GM12878 (cell line): ENCODE results near the gene DPP4. TPM values are rescaled to one million over a fixed set of nuclear protein-coding genes. Genes with fewer than 3 reads are reported as not detected.

Experiments used
- ATAC-seq: fragments of 200-7000 bp; cut with Tn5 transposase; 3 replicates; pipeline ENCODE4 v1.9.1; 2020; ENCODE audit warnings: mild to moderate bottlenecking, moderate library complexity
- BruUV-seq: library from RNA; stranded (reverse); fragments of 400-500 nt; replicated peaks from 2 replicates; lab custom pipeline; 2021; lab: Mats Ljungman, UMichigan
- CTCF ChIA-PET: fragments of 300-600 bp; sonication (Branson Sonifier 250); formaldehyde crosslinking; extraction: SDS; loops from one replicate; lab custom pipeline; 2021; ENCODE audit warnings: inconsistent platforms; lab: Yijun Ruan, JAX
- POLR2A ChIA-PET: fragments of 350-600 bp; formaldehyde crosslinking; extraction: SDS; loops from one replicate; lab custom pipeline; 2021; ENCODE audit warnings: inconsistent platforms; lab: Charles Lee
- RAD21 ChIA-PET: fragments of 300-600 bp; sonication (Branson Sonifier 250); formaldehyde crosslinking; loops from one replicate; lab custom pipeline; 2023; ENCODE audit warnings: antibody characterized with exemption; ENCODE audit not compliant: unreplicated experiment; lab: Charles Lee
- SMC1A ChIA-PET: fragments of 300-600 bp; sonication (Branson Sonifier 250); formaldehyde crosslinking; loops from one replicate; lab custom pipeline; 2023; ENCODE audit not compliant: unreplicated experiment, uncharacterized antibody; lab: Charles Lee
- DNase-seq: peaks from one replicate; pipeline ENCODE4 v3.0.0-alpha.2; 2011; ENCODE audit warnings: low read depth, low spot score
- FAIRE-seq: peaks from 3 replicates; lab custom pipeline; 2011; peaks lifted over from hg19 to GRCh38; lab: Jason Lieb, UNC
- H2AFZ ChIP-seq: 2 replicates; pipeline ENCODE4 v1.6.0; 2011; ENCODE audit warnings: low read depth, low read length, control low read depth; ENCODE audit not compliant: control insufficient read depth
- H3K27ac ChIP-seq: 2 replicates; pipeline ENCODE4 v1.5.1; 2011; ENCODE audit warnings: control low read depth; ENCODE audit not compliant: control insufficient read depth, insufficient read depth
- H3K27me3 ChIP-seq, 2 experiments: replicated peaks in 1 of 2; 2 replicates each; pipeline versions ENCODE4 v1.6.0 to v1.6.1; 2011; ENCODE audit warnings: low read length in 1 of 2; ENCODE audit not compliant: control insufficient read depth in 2 of 2, insufficient read depth in 2 of 2
- H3K36me3 ChIP-seq, 2 experiments: 2 replicates each; pipeline ENCODE4 v1.5.1; 2011; ENCODE audit warnings: low read length in 1 of 2; ENCODE audit not compliant: control insufficient read depth in 2 of 2, insufficient read depth in 2 of 2
- H3K4me1 ChIP-seq: 2 replicates; pipeline ENCODE4 v1.6.1; 2011; ENCODE audit warnings: mild to moderate bottlenecking, low read length, moderate library complexity, mixed read lengths; ENCODE audit not compliant: control insufficient read depth, insufficient read depth
- H3K4me2 ChIP-seq: 2 replicates; pipeline ENCODE4 v1.6.0; 2011; ENCODE audit warnings: control low read depth; ENCODE audit not compliant: control insufficient read depth, insufficient read depth
- H3K4me3 ChIP-seq: fragments of 200-600 bp; sonication (generic); 2 replicates; pipeline ENCODE4 v1.5.1; 2016
- H3K79me2 ChIP-seq: 2 replicates; pipeline ENCODE4 v1.6.0; 2011; ENCODE audit warnings: low read length; ENCODE audit not compliant: control insufficient read depth, insufficient read depth
- H3K9ac ChIP-seq: 2 replicates; pipeline ENCODE4 v1.8.0; 2011; ENCODE audit warnings: low read length, control low read depth, mixed read lengths; ENCODE audit not compliant: control insufficient read depth, insufficient read depth
- H3K9me3 ChIP-seq: replicated peaks from 3 replicates; pipeline ENCODE4 v1.5.1; 2011; ENCODE audit warnings: mild to moderate bottlenecking, low read length; ENCODE audit not compliant: control insufficient read depth, insufficient read depth
- H4K20me1 ChIP-seq: 2 replicates; pipeline ENCODE4 v1.6.0; 2011; ENCODE audit not compliant: control insufficient read depth, insufficient read depth
- ATF3 ChIP-seq: IDR thresholded peaks from 2 replicates; pipeline ENCODE4 v1.6.1; 2011; ENCODE audit warnings: low read depth, mild to moderate bottlenecking, low read length, moderate library complexity, borderline replicate concordance; ENCODE audit errors: extremely low read depth
- BMI1 ChIP-seq: fragments of 450-650 bp; IDR thresholded peaks from 2 replicates; pipeline ENCODE4 v1.6.1; 2016; ENCODE audit warnings: mild to moderate bottlenecking, moderate library complexity, borderline replicate concordance
- CBX3 ChIP-seq: fragments of 200-600 bp; sonication (generic); IDR thresholded peaks from 2 replicates; pipeline ENCODE4 v1.6.1; 2016; ENCODE audit warnings: low read depth, borderline replicate concordance
- CHD2 ChIP-seq: IDR thresholded peaks from 2 replicates; pipeline ENCODE4 v1.6.1; 2011; ENCODE audit warnings: low read depth, low read length, improper control_type of control experiment, borderline replicate concordance
- CUX1 ChIP-seq: IDR thresholded peaks from 2 replicates; pipeline ENCODE4 v1.6.1; 2012; ENCODE audit warnings: improper control_type of control experiment, low read depth, low read length; ENCODE audit not compliant: insufficient replicate concordance
- ELK1 ChIP-seq: IDR thresholded peaks from 2 replicates; pipeline ENCODE4 v1.6.1; 2012; ENCODE audit warnings: low read depth, low read length, improper control_type of control experiment
- IRF5 ChIP-seq: fragments of 450-650 bp; IDR thresholded peaks from 2 replicates; pipeline ENCODE4 v1.6.1; 2017; ENCODE audit warnings: borderline replicate concordance
- KDM1A ChIP-seq: fragments of 200-600 bp; sonication (generic); IDR thresholded peaks from 2 replicates; pipeline ENCODE4 v1.6.1; 2016; ENCODE audit warnings: borderline replicate concordance
- MTA2 ChIP-seq: fragments of 450-650 bp; IDR thresholded peaks from 2 replicates; pipeline ENCODE4 v1.6.1; 2016; ENCODE audit warnings: low read depth, mild to moderate bottlenecking, moderate library complexity
- RUNX3 ChIP-seq: IDR thresholded peaks from 2 replicates; pipeline ENCODE4 v1.6.1; 2012; ENCODE audit warnings: low read length, inconsistent platforms
- SPI1 ChIP-seq: IDR thresholded peaks from 2 replicates; pipeline ENCODE4 v1.6.1; 2011; ENCODE audit warnings: low read depth, mild to moderate bottlenecking, low read length, moderate library complexity, borderline replicate concordance; ENCODE audit not compliant: insufficient read depth
- WGBS: methylation state at CpG from one replicate; pipeline ENCODE4 v1.1.6; 2016; ENCODE audit warnings: low lambda C conversion rate; ENCODE audit not compliant: insufficient replicate concordance, insufficient coverage; ENCODE audit errors: missing lambda C conversion rate; 5-methylcytosine and 5-hydroxymethylcytosine counted together
- in situ Hi-C: fragments of 300-500 bp; cut with MboI; formaldehyde crosslinking; loops from 9 replicates; pipeline ENCODE4 v1.14.3; 2018; ENCODE audit warnings: mixed read lengths
- intact Hi-C: fragments of 100-400 bp; cut with micrococcal nuclease; formaldehyde crosslinking; loops from one replicate; pipeline ENCODE4 v1.14.2; 2022; ENCODE audit not compliant: unreplicated experiment
- polyA plus RNA-seq, 11 experiments: library from polyadenylated mRNA; depleted of rRNA in 4 of 11; unstranded in 6 of 11; stranded (reverse) in 5 of 11; fragments of >200 nt; fragmentation: Nextera tagmentation in 4 of 11; fragmentation: Illumina TruSeq in 1 of 11; extraction: Ambion mirVana in 4 of 11; extraction: Trizol in 1 of 11; gene quantifications; 1 replicate in 1 of 11; 2 replicates in 10 of 11; pipeline versions ENCODE4 v1.2.1 to v1.2.3, GENCODE V29; 2011 to 2016; ENCODE audit warnings: inconsistent platforms in 2 of 11, missing spikeins in 2 of 11, low read depth in 1 of 11
- total RNA-seq, 4 experiments: library from RNA; depleted of rRNA in 3 of 4; stranded (reverse); fragments of >200 nt in 3 of 4; fragmentation: Illumina TruSeq in 1 of 4; extraction: Trizol in 1 of 4; gene quantifications; 2 replicates each; pipeline versions ENCODE4 v1.2.1 to v1.2.3, GENCODE V29; 2013 to 2021
- TF ChIP-seq, protein P1 (sequence below), 3 experiments: IDR thresholded peaks in 2 of 3; conservative IDR thresholded peaks in 1 of 3; 2 replicates each; pipeline ENCODE4 v1.5.1; 2011; ENCODE audit warnings: low read depth in 3 of 3, low read length in 3 of 3, mild to moderate bottlenecking in 3 of 3, control low read depth in 2 of 3, moderate library complexity in 2 of 3, inconsistent platforms in 1 of 3, mixed read lengths in 1 of 3; ENCODE audit not compliant: control insufficient read depth in 2 of 3, insufficient read depth in 1 of 3; ENCODE audit errors: extremely low read depth in 1 of 3

DPP4 gene
- total and polyA plus RNA-seq, 10 of the 15 experiments (the other 5 are each of a cell fraction or from before 2014, with no cell fraction given), result 4.1 to 11.4 (median 9.3) TPM

GRCh38 chr2:161979490-161979889, 94.5 kb downstream of the DPP4 start:
- intact Hi-C loops, result no loop called here
- CTCF ChIA-PET, result interaction anchor here (1.2 kb wide), 1 partner anchor 33 kb away, joined by 4 read pairs; no protein-coding TSS in a partner anchor
- BruUV-seq, result no TSS peak

More at GRCh38 chr2:161979490-161979889, 94.5 kb downstream of the DPP4 start:
- H2AFZ ChIP-seq, result no peak overlapping the region
- no peak overlapping the region for H3K4me2 ChIP-seq
- POLR2A ChIA-PET, result no interaction called here
- WGBS, result 0% methylated on average over 2 of the region's 2 CpGs
- no peaks in the 10 kb centered on the region for H3K36me3 ChIP-seq
- H3K4me3 ChIP-seq, result no peak overlapping the region
- no peaks in the 10 kb centered on the region for H3K4me1 ChIP-seq
- no peaks in the 10 kb centered on the region for H3K9me3 ChIP-seq
- H3K27ac ChIP-seq, result no peak overlapping the region
- RAD21 ChIA-PET, result no interaction called here
- no peak overlapping the region for H3K9ac ChIP-seq
- no peaks in the 10 kb centered on the region for H3K79me2 ChIP-seq
- no peak for FAIRE-seq
- no peak for DNase-seq
- in situ Hi-C loops, result no loop called here
- H4K20me1 ChIP-seq, result no peaks in the 10 kb centered on the region
- SMC1A ChIA-PET, result interaction anchor here (1.5 to 2.5 kb wide), 2 partner anchors 34 to 146 kb away, joined by 4 to 7 read pairs; no protein-coding TSS in a partner anchor
- ATAC-seq, result peak; percentile 68
- H3K27me3 ChIP-seq, result no peaks in the 10 kb centered on the region
- TF ChIP-seq ELK1 (no peak), KDM1A (no peak), RUNX3 (peak; percentile 60; the same call in 1 of the 2 replicates), CBX3 (no peak), BMI1 (no peak), CHD2 (no peak), CUX1 (no peak), MTA2 (0 out of 2 replicates have a peak, but pooled peaks have one; percentile 20), SPI1 (peak; percentile 44; the same call in 1 of the 2 replicates), ATF3 (no peak), IRF5 (no peak)
- TF ChIP-seq, protein P1, sequence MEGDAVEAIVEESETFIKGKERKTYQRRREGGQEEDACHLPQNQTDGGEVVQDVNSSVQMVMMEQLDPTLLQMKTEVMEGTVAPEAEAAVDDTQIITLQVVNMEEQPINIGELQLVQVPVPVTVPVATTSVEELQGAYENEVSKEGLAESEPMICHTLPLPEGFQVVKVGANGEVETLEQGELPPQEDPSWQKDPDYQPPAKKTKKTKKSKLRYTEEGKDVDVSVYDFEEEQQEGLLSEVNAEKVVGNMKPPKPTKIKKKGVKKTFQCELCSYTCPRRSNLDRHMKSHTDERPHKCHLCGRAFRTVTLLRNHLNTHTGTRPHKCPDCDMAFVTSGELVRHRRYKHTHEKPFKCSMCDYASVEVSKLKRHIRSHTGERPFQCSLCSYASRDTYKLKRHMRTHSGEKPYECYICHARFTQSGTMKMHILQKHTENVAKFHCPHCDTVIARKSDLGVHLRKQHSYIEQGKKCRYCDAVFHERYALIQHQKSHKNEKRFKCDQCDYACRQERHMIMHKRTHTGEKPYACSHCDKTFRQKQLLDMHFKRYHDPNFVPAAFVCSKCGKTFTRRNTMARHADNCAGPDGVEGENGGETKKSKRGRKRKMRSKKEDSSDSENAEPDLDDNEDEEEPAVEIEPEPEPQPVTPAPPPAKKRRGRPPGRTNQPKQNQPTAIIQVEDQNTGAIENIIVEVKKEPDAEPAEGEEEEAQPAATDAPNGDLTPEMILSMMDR (IDR thresholded peaks at IDR 0.05 in 2 of 3, conservative IDR thresholded peaks at IDR 0.05 in 1 of 3; ENCODE audit: control insufficient read depth in 2 of 3, extremely low read depth in 1 of 3, insufficient read depth in 1 of 3, low read depth in 3 of 3, low read length in 3 of 3), result no peak
